Stomach smooth muscle (tissue), 2 donors: ENCODE results near the gene MCC.

Experiments
- H3K27ac ChIP-seq: one replicate; pipeline ENCODE4 v1.7.0; 2013; ENCODE audit warnings: mild to moderate bottlenecking, low read length, inconsistent platforms
- H3K27me3 ChIP-seq, 2 donors: one replicate each; pipeline ENCODE4 v1.7.0; 2013; ENCODE audit warnings: low read length in 2 of 2; ENCODE audit not compliant: insufficient read depth in 2 of 2, control insufficient read depth in 1 of 2
- H3K36me3 ChIP-seq, 2 donors: one replicate each; pipeline ENCODE4 v1.7.0; 2013; ENCODE audit warnings: low read length in 2 of 2; ENCODE audit not compliant: control insufficient read depth in 2 of 2, insufficient read depth in 2 of 2
- H3K4me1 ChIP-seq: one replicate; pipeline ENCODE4 v1.7.0; 2013; ENCODE audit warnings: low read length; ENCODE audit not compliant: control insufficient read depth, insufficient read depth
- H3K4me3 ChIP-seq, 2 donors: one replicate each; pipeline ENCODE4 v1.7.0; 2013; ENCODE audit warnings: low read length in 2 of 2
- H3K9ac ChIP-seq, 2 donors: one replicate each; pipeline ENCODE4 v1.7.0; 2013; ENCODE audit warnings: low read length in 2 of 2, mild to moderate bottlenecking in 1 of 2
- H3K9me3 ChIP-seq, 2 donors: one replicate each; pipeline ENCODE4 v1.7.0; 2013; ENCODE audit warnings: low read length in 2 of 2; ENCODE audit not compliant: control insufficient read depth in 2 of 2
- donor health status: healthy.
- donor health status: Pancreatic carcinoma.

Gene MCC

DNA sequence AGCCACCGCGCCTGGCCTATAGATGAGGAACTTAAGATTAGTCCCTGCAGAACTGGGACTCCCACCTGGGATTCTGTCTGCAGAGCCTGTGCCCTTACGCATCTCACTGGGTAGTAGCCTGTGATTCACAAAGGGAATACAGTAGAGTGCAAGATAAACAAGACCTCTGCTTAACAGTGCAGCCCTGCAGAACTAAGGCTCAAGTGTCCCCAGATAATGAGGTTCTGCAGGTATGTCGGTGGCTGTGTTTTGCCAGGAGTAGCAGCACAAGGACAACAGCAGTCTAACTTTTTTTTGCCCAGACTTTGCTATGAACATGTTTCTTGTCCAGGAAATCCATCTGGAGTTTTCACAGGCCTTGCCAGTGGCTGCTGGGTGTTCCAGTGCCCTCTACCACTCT, 451.9 kb downstream of the MCC start:
- H3K4me3 ChIP-seq, result no peak overlapping the region
- H3K27ac ChIP-seq, result no peak overlapping the region
- no peaks in the 10 kb centered on the region for H3K4me1 ChIP-seq
- no peaks in the 10 kb centered on the region for H3K27me3 ChIP-seq
- no peak overlapping the region for H3K9ac ChIP-seq
- peaks cover 0 to 3% of the 10 kb centered on the region in 2 donors for H3K36me3 ChIP-seq
- no peaks in the 10 kb centered on the region for H3K9me3 ChIP-seq

- Histone ChIP-seq H3K27me3 (no peaks in the 10 kb centered on the region), H3K9me3 (no peaks in the 10 kb centered on the region), H3K9ac (no peak overlapping the region), H3K36me3 (peaks cover 0 to 3% of the 10 kb centered on the region in 2 donors), H3K4me1 (no peaks in the 10 kb centered on the region), H3K27ac (no peak overlapping the region), H3K4me3 (no peak overlapping the region)
Measured at GRCh38 chr5:113035096-113035495, 453.2 kb downstream of the MCC start.

DNA sequence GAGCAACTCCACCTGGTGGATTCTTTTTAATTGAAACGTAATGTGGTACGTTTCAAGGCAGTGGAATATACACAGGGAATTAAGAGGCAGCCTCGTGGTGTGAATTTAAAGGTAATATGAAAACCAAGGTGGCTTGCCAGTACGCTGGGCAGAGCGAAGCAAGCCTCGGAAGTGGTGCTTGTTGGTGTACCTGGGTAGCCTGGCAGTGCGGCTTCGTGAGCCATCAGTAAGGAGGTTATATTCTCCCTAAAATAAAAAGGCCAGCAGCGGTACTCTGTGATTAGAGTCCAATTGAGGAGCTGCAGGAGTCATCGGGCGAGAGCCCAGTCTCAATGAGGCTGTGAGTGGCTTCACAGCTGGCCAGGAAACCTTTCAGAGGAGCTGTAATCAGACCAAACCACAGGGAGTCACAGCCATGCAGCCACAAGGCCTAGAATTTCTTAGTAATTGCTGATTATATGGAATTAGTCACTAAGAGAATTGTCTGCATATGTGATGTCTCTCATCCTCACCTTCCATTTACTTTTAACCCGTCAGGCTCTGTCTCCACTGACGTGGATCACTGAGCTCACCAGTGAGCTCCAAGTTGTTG, 454.0 kb downstream of the MCC start:
- Histone ChIP-seq H3K9ac (no peak overlapping the region), H3K27ac (no peak overlapping the region), H3K27me3 (no peaks in the 10 kb centered on the region), H3K4me3 (no peak overlapping the region), H3K9me3 (no peaks in the 10 kb centered on the region), H3K36me3 (peaks cover 0 to 6% of the 10 kb centered on the region in 2 donors), H3K4me1 (no peaks in the 10 kb centered on the region)

DNA sequence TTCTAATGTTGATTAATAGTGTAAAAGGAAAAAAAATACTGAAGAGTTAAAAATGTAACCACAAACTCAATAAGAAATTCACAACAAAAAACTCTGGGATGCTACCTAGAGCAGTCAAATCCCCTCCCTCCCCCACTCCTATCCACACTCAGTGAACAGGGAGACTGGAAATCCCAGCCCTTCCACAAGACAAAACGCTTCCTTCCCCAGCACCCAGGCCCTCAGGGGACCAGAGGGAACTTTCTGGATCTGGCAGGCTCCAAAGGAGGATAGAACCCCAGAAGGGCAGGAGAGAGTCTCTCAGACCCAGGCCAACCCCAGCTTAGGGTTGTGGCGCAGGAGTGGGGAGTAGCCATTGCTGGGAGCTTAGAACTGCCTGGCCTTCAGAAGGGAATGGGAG, 456.7 kb downstream of the MCC start:
- Histone ChIP-seq H3K4me1 (no peaks in the 10 kb centered on the region), H3K27me3 (no peaks in the 10 kb centered on the region), H3K9me3 (no peaks in the 10 kb centered on the region), H3K4me3 (no peak overlapping the region), H3K36me3 (peaks cover 15 to 19% of the 10 kb centered on the region in 2 donors), H3K27ac (no peak overlapping the region), H3K9ac (no peak overlapping the region)

GRCh38 chr5:113031104-113031503, 457.1 kb downstream of the MCC start:
- H3K4me3 ChIP-seq, result no peak overlapping the region
- no peaks in the 10 kb centered on the region for H3K27me3 ChIP-seq
- peaks cover 16 to 19% of the 10 kb centered on the region in 2 donors for H3K36me3 ChIP-seq
- H3K9me3 ChIP-seq, result no peaks in the 10 kb centered on the region
- no peaks in the 10 kb centered on the region for H3K4me1 ChIP-seq
- H3K9ac ChIP-seq, result no peak overlapping the region
- H3K27ac ChIP-seq, result no peak overlapping the region

DNA sequence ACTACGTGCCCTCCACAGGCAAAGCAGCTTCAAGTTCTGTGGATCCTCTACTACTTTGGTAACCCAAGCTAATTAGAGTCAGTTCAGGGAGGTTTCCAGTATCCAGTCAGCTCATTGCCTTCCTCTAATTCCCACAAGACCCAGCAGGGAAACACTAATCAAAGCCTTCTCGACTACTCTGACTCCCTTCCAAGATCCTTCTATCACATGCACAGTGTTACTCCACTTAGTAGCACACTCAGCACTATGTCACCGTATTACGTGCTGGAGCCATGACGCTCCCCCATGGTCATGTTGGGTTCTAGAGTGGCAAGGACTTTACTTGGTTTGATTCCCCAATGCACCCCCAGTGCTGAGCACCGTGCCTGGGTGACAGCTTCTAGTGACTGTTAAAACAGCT, 458.6 kb downstream of the MCC start:
- Histone ChIP-seq H3K4me3 (no peak overlapping the region), H3K27ac (no peak overlapping the region)

GRCh38 chr5:113027431-113027830, 460.8 kb downstream of the MCC start:
- H3K9me3 ChIP-seq, result no peaks in the 10 kb centered on the region
- H3K27me3 ChIP-seq, result no peaks in the 10 kb centered on the region
- H3K9ac ChIP-seq, result no peak overlapping the region
- H3K4me3 ChIP-seq, result no peak overlapping the region
- H3K4me1 ChIP-seq, result no peaks in the 10 kb centered on the region
- H3K36me3 ChIP-seq, result peaks cover 19% of the 10 kb centered on the region in 2 donors
- H3K27ac ChIP-seq, result no peak overlapping the region

More for the DNA sequence above, 458.6 kb downstream of the MCC start:
- no peaks in the 10 kb centered on the region for H3K27me3 ChIP-seq
- no peaks in the 10 kb centered on the region for H3K9me3 ChIP-seq
- H3K36me3 ChIP-seq, result peaks cover 19% of the 10 kb centered on the region in 2 donors
- H3K9ac ChIP-seq, result no peak overlapping the region
- no peaks in the 10 kb centered on the region for H3K4me1 ChIP-seq

DNA sequence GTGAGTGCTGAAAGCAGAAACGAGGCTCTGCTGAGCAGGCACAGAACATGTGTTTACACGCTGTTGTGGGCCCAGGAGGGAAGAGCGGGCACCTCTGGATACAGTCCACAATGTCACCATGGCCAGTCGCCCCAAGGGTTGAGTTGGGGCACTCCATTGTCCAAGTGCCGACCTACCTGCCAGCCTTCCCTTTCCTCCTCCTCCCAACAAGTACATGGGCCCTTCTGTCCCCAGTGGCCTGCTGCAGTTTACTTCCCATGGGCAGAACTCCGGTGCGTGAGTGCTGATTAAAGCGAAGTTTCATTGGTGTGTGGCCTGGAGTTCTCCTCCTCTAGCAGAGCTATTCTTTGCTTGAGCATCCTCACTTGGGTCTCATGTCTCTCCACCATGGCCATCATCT, 461.2 kb downstream of the MCC start:
- no peak overlapping the region for H3K4me3 ChIP-seq
- no peak overlapping the region for H3K27ac ChIP-seq
- no peaks in the 10 kb centered on the region for H3K9me3 ChIP-seq
- no peak overlapping the region for H3K9ac ChIP-seq
- peaks cover 19% of the 10 kb centered on the region in 2 donors for H3K36me3 ChIP-seq
- H3K27me3 ChIP-seq, result no peaks in the 10 kb centered on the region
- H3K4me1 ChIP-seq, result no peaks in the 10 kb centered on the region

- H3K9me3 ChIP-seq, result no peaks in the 10 kb centered on the region
- no peak overlapping the region for H3K4me3 ChIP-seq
- H3K4me1 ChIP-seq, result no peaks in the 10 kb centered on the region
- H3K27ac ChIP-seq, result no peak overlapping the region
- no peak overlapping the region for H3K9ac ChIP-seq
- H3K27me3 ChIP-seq, result no peaks in the 10 kb centered on the region
- peaks cover 19% of the 10 kb centered on the region in 2 donors for H3K36me3 ChIP-seq
Measured at GRCh38 chr5:113026211-113026610, 462.0 kb downstream of the MCC start.

- no peak overlapping the region for H3K27ac ChIP-seq
- H3K4me1 ChIP-seq, result no peaks in the 10 kb centered on the region
- peaks cover 19% of the 10 kb centered on the region in 2 donors for H3K36me3 ChIP-seq
- H3K27me3 ChIP-seq, result no peaks in the 10 kb centered on the region
- no peaks in the 10 kb centered on the region for H3K9me3 ChIP-seq
- no peak overlapping the region for H3K4me3 ChIP-seq
- no peak overlapping the region for H3K9ac ChIP-seq
Measured at GRCh38 chr5:113025596-113025995, 462.7 kb downstream of the MCC start.

GRCh38 chr5:113024076-113024697, 464.1 kb downstream of the MCC start:
- Histone ChIP-seq H3K27me3 (no peaks in the 10 kb centered on the region), H3K4me1 (no peaks in the 10 kb centered on the region), H3K27ac (no peak overlapping the region), H3K36me3 (peaks cover 16 to 19% of the 10 kb centered on the region in 2 donors), H3K9me3 (no peaks in the 10 kb centered on the region), H3K9ac (no peak overlapping the region), H3K4me3 (no peak overlapping the region)
